ENCODE data around the gene MYO7A. TPM values are rescaled to one million over a fixed set of nuclear protein-coding genes. Genes with fewer than 3 reads are reported as not detected.
A peak's percentile ranks its signal among the peaks of the same experiment; 100 is the strongest.

The MYO7A gene
- total RNA-seq, 1 donor from 2014 or later = 5.5 TPM

DNA sequence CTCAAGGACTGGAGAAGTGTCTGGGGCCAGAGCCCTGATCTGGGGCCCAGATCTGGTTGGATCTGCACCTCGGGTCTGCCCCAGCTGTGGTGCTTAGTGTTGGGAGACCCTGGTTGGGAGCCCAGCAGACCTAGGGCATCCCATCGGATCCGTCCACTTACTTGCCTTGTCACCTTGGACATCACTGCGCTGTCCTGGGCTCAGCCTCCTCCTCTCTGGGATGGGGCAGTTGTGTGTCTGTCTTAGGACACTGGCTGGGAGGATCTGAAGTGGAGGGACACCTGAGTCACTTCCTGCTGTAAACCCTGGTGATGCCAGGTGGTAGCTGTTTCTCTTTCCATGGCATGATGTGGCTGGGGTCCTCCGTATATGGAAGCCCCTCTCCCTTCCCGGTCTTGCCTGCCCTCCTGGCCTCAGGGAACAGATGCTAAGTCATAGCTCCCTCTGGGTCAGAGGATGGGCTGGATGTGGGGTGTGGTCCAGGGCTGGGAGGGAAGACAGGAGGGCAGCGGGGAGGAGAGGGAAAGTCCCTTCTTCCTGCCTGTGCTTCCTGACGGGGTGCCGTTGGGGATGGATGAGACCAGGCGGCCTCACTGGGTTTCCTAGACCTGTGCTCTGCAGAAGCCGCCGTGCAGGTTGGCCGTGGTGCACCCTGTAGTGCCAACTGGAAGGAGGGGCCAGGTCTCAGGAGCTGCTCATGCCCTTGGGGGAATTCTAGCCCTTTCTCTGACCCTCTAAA is 37.5 kb upstream of the MYO7A start:
- Histone ChIP-seq H3K4me3 (no peak overlapping the region), H3K27me3 (ENCODE audit: low read depth) (no peaks in the 10 kb centered on the region), H3K9me3 (no peaks in the 10 kb centered on the region), H3K4me1 (no peaks in the 10 kb centered on the region), H3K36me3 (no peaks in the 10 kb centered on the region), H3K27ac (no peak overlapping the region)
- intact Hi-C loops (cut with DNase I) = no loop called here
- peak; percentile 37 for DNase-seq
- ATAC-seq = no peak
- TF ChIP-seq, protein P1, sequence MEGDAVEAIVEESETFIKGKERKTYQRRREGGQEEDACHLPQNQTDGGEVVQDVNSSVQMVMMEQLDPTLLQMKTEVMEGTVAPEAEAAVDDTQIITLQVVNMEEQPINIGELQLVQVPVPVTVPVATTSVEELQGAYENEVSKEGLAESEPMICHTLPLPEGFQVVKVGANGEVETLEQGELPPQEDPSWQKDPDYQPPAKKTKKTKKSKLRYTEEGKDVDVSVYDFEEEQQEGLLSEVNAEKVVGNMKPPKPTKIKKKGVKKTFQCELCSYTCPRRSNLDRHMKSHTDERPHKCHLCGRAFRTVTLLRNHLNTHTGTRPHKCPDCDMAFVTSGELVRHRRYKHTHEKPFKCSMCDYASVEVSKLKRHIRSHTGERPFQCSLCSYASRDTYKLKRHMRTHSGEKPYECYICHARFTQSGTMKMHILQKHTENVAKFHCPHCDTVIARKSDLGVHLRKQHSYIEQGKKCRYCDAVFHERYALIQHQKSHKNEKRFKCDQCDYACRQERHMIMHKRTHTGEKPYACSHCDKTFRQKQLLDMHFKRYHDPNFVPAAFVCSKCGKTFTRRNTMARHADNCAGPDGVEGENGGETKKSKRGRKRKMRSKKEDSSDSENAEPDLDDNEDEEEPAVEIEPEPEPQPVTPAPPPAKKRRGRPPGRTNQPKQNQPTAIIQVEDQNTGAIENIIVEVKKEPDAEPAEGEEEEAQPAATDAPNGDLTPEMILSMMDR (IDR thresholded peaks at IDR 0.05) = no peak

GRCh38 chr11:77091146-77091940 is 36.7 kb upstream of the MYO7A start:
- peak; percentile 82 to 88 for ATAC-seq
- intact Hi-C loops (cut with DNase I) = no loop called here

DNA sequence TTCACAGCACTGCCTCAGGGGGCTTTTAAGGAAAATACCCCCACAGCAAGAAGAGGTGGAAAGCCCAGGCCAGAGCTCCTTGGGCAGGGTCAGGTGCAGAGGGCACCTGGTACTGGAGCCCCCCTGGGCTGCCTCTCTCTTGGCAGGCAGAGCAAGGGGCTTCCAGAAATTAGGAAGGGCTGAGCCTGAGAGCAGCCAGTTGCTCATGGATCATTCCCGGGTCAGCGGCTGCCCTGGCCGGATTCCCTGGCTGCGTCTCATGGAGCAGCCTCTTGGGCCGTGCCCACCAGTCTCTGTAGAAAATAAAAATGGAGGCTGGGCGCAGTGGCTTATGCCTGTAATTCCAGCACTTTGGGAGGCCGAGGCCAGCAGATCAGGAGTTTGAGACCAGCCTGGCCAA is 35.7 kb upstream of the MYO7A start:
- intact Hi-C loops (cut with DNase I) = no loop called here
- TF ChIP-seq, protein P1 (IDR thresholded peaks at IDR 0.05) = no peak
- no peak overlapping the region for H3K27ac ChIP-seq
- ATAC-seq (no peak), DNase-seq (peak; percentile 37)
- no peaks in the 10 kb centered on the region for H3K27me3 ChIP-seq (ENCODE audit: low read depth)
- H3K4me1 ChIP-seq = no peaks in the 10 kb centered on the region
- no peak overlapping the region for H3K4me3 ChIP-seq
- no peaks in the 10 kb centered on the region for H3K9me3 ChIP-seq
- H3K36me3 ChIP-seq = no peaks in the 10 kb centered on the region

More at GRCh38 chr11:77091146-77091940, 36.7 kb upstream of the MYO7A start:
- DNase-seq = peak; percentile 83
- no peaks in the 10 kb centered on the region for H3K4me1 ChIP-seq
- no peaks in the 10 kb centered on the region for H3K36me3 ChIP-seq
- no peak overlapping the region for H3K27ac ChIP-seq
- H3K4me3 ChIP-seq = no peak overlapping the region
- no peaks in the 10 kb centered on the region for H3K27me3 ChIP-seq (ENCODE audit: low read depth)
- TF ChIP-seq, protein P1 (IDR thresholded peaks at IDR 0.05) = peak; percentile 96
- no peaks in the 10 kb centered on the region for H3K9me3 ChIP-seq

DNA sequence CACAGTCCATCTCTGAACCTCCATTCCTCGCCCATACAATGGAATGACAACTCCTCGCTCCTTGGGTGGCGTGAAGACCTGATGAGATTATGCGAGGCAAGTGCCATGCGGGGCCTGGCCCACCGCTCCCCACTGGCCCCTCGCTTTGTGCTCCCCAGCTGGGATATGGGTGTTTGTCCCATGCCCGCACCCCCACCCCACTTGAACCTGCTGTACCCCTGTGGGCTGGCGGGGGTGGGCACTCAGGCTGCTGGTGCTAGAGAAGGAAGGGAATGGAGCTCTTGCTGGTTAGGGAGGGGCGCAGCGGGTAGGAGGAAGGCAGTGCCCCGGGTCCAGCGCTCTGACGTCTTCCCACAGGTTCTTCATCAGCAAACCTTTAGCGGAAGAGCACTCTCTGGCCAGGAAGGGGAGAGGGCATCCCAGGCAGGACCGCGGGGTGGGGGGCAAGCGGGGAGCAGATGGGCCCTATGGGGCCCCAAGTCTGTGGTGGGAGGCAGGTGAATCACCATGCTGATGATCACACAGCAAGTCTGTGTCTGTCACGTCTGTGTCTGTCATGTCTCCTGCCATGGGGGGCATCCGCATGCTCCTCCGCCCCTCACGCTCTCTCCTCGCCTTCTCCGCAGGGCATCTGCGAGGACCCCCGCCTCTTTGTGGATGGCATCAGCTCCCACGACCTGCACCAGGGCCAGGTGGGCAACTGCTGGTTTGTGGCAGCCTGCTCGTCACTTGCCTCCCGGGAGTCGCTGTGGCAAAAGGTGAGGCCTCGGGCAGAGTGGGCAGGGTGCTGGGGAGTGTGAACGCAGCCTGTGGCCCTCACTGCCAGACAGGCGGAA is 34.8 kb upstream of the MYO7A start:
- Histone ChIP-seq H3K9me3 (no peaks in the 10 kb centered on the region), H3K4me3 (no peak overlapping the region), H3K4me1 (no peaks in the 10 kb centered on the region), H3K27me3 (ENCODE audit: low read depth) (no peaks in the 10 kb centered on the region), H3K27ac (no peak overlapping the region), H3K36me3 (no peaks in the 10 kb centered on the region)
- peak; percentile 36 for DNase-seq
- intact Hi-C loops (cut with DNase I) = no loop called here
- TF ChIP-seq, protein P1 (IDR thresholded peaks at IDR 0.05) = no peak
- ATAC-seq = no peak
